NCI-H748 (cell line): ENCODE data around the gene TTC24.
"Not testable (repeated sequence)": the region's sequence is repeated elsewhere in the genome, so short reads cannot be mapped to it uniquely, and the experiment has no call there.

Experiments used
- DNase-seq: peaks from one replicate; lab custom pipeline; 2025; ENCODE audit not compliant: unreplicated experiment; lab: John Stamatoyannopoulos, UW

TTC24 gene

DNA sequence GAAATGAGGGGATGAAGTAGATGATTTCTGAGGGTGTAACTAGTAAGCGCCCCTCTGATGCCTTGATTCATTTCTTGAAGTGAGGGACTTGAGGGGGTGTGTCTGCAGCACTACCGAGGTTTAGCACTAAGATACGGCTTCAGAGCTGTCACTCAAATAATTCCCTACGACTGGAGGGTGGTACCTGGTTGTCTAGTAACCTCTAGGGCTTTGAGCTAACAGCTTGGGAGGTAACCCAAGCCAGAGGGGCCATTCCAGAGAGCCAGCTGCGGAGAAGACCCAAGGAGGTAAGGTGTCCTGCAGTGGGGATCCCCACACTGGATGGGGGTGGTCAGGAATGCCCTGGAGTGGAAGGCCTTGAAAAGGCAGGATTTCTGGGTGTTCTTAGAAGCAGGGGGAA lies at the start of gene TTC24:
Gene TTC24, plus strand, starts transcription at position 252 of the 400 bp plus-strand sequence. CDS start 1,642 bp downstream, outside the sequence.
- no peak for DNase-seq

- DNase-seq: no peak
Measured at GRCh38 chr1:156530006-156530405, 49.5 kb upstream of the TTC24 start.

- DNase-seq: no peak
Measured at GRCh38 chr1:156532374-156532773, 47.1 kb upstream of the TTC24 start.

DNA sequence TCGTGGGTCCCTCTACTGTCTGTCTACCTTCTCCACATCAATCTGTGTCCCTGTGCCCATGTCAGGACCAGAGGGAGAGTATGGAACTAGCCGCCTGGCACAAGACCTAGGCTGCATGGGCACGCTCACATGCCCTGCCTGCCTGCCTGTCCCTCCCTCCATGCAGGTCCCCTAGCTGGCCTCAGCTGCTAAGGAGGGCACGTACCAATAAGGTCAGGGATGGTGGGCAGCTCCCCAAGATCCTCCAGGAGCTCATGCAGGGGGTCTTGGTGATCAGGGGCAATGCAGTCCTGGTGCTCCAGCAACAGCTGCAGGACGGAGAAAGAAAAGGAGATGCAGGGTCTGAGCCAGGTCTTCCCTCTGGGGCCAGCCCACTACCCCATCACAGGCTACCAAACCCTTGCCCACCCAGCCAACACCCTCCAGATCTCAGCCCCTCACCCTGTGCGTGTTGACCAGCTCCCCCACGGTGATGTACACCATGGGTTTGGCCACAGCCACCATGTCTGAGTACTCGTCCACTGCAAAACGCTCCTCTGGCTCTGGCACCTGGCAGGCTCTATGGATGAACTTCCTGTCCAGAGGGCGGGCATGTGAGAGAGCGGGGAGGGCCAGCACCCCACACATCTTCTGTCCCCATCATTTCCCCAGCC lies 45.8 kb upstream of the TTC24 start:
- DNase-seq: no peak

DNA sequence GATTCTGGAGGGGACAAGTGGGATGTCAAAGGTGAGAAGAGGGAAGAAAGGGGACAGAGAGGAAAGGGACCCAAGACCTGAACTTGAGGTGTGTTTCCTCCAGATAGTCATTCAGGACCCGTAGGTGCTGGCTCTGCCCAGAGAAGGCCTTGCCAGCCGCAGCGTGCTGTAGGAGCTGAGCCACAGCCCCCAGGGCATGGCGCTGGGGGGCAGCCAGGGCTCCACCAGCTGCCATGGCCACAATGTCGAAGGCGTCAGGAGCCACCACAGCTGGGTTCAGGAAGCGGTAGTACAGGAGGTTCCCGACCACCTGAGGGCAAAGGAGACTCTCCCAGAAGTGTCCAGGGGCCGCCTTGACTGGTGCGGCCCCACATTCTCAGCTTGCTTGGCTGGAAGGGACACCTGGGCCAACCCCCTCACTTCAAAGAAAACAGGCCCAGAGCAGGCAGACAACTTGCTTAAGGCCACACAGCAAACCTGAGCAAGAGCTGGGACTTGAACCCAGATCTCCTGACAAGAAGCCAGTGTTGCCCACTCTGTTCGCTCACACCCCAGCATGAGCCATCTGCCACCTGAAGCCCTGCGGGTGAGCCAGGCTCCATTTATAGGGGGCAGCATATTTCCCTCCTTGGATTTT lies 45.0 kb upstream of the TTC24 start:
- no peak for DNase-seq

DNA sequence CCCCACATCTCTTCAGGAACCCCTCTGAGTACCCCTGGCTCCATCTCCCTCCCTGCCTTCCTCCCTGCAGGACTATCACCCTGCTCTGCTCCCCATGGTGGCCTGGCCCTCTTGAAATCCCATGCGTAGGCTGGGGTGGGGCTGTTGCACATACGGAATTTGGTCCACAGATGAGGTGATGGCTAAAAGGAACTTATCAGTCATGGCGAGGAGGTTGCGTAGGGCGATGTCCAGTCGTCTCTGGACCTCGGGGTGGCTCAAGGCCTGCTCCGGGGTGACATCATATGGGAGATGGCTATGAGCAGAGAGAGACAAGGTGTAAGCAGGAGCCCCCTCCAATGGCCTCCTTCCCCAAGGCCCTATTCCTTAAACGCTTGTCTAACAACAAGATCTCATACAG lies 42.5 kb upstream of the TTC24 start:
- DNase-seq: no peak

DNA sequence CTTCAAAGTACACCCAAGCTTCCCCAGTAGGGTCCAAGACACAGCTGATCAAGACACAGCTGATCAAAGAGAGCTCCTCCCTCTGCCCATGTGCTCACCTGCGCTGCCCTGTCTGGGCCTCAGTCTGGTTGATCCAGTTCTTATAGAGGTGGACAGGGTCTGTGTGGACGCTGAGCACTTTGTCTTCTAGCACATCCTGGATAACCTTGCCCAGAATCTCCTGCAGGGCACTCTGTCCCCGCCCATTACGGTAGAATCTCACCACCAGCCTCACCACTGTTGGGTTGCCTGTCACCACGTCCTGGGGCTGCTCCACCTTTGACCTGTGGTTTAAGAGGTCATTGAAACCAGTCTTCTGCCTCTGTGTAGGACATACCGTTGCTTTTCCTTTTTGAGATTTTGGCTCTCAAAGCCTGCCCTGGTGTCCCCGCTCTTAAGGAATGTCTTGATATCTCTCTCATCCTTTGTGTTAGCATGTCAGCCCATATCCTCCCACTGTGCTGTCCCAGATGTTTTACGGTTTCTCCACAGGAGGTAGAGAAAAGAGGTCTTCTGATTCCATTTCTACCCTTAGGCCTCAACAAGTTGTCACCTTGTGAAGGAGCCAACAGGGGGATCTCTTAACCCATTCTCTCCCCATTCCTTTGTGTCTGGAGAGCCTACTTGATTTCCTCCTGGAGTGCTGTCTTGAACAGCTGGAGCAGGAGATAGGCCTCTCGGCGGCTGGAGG lies 40.6 kb upstream of the TTC24 start:
- no peak for DNase-seq

DNA sequence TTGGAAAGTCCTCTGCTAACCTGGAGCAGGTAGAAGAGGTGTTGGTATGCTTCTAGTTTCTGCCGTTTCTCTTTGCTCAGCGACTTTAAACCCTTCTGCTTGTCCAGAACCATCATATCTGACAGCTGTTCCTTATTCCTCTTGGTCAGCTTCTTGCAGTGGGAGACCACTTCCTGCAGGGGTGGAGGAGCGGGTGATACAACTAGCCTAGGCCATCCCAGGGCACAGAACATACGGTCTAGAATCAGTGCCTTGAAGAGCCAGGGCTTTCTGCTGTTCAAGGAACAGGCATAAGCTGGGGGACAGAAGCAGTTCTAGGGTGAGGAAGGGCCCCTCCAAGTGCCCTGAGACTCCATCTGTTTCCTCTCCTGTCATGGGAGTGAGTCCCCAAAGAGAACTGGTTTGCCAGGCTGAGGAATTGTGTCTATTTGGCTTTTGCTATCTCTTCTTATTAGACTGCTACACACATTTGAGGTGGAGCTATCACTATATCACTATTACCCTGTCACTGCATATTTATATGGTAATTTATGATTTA lies 39.6 kb upstream of the TTC24 start:
- no peak for DNase-seq

DNA sequence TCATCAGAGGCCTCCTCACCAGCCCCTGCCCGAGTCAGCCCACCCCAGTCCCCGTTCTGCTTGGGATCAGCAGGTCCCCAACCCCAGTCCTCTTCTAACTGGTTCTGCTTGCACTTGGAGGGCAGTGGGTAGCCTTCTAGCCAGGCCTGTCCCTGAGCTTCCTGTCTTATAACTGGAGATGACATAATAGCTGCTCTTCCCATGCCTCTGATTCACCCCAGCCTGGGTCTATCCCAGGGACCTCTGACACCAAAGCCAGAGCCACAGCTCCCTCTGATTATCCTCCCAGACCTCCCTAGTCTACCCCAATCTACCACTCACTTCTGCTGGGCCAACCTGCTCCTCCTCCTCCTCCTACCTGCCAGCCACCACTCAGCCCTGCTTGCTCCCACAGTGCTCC lies 38.6 kb upstream of the TTC24 start:
- DNase-seq: no peak

DNA sequence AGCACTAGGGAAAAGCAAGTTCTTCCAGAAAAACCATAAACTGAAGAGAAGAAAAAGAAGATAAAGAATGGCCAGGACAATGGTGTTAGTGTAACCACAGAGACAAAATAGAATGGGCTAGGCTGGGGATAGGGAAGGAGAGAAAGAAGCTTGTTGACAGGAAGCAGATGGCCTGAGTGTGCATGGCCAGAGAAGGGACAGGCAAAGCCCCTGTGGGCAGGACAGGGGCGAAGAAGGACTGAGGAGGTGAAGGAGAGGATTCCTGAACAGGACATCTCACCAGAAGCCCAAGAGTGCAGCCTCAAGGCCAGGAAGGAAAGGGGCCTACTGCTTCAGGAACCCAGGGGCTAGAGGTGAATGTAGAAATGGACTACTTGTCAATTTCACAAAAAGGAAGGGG lies 36.5 kb upstream of the TTC24 start:
- no peak for DNase-seq

DNA sequence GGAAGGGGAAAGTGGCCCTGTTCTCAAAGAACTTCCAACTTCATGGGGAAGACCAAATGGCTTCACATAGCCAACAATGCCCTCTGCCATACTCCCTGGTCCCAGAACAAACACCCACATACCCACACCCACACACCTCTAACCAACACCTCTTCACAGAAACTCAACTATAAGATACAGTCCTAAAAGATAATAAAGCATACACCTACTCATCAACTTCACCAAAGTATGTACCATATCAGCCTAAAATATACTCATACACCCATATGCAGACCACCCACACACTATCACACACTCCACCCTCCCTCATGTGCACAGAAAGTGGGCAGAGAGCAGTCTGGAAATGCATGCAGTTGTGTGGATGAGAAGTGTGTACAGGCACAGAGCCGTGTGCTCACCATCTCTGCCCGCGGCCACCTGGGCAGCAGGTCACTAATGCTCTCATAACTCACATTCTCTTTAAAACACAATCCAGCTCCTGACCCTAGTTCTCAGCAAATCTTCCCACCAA lies 34.9 kb upstream of the TTC24 start:
- DNase-seq: no peak

DNA sequence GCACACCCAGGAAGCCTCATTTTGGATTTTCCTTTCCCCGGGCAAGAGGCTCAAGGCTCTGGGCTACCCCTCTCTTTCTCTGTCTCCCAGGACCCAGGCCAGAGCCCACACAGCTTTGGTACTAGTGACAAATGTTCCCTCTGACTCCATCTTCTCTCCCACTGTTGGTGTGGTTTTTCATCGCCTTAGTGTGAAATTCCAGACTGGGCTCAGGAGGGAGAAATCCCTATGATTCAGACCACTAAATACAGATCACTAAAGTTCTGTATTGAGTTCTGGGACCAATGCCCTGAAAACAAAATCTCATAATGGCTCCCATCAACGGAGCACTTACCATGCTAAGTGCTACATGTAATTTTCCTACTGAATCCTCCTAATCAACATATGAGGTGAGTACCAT lies 33.3 kb upstream of the TTC24 start:
- no peak for DNase-seq

DNA sequence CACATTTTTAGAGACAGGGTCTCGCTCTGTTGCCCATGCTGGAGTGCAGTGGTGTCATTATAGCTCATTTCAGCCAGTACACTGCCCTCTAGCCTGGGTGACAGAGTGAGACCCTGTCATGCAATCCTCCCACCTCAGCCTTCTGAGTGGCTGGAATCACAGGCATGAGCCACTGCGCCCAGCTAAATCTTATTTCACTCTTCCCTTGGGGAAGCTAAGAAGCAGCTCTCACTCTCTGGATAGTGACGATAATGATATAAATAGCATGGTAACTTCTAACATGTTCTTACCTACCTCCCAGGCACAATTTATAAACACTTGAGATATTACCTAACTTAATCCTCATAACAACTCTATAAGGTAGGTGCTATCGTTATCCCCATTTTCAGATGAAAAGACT lies 32.1 kb upstream of the TTC24 start:
- no peak for DNase-seq

- DNase-seq: no peak
Measured at GRCh38 chr1:156547982-156548381, 31.5 kb upstream of the TTC24 start.

GRCh38 chr1:156549390-156549789 lies 30.1 kb upstream of the TTC24 start:
- no peak for DNase-seq

DNA sequence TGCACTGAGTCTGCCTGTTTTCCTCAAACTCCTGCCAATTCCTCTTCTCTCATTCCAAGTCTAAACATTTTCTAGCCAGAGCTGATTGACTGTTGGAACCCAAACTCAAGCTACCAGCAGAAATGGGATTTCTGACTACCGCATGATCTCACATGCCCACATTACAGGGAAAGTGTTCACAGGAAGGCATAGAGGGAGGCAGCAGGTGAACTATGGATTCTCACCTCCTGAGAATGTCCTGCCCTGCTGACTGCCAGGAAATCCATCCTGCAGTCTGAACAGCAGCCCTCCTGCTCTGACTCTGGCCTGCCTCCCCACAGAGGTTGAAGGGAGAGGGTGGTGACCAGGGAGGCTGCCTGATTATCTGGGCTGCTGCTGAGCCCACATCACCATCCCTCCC lies 29.7 kb upstream of the TTC24 start:
- DNase-seq: no peak

DNA sequence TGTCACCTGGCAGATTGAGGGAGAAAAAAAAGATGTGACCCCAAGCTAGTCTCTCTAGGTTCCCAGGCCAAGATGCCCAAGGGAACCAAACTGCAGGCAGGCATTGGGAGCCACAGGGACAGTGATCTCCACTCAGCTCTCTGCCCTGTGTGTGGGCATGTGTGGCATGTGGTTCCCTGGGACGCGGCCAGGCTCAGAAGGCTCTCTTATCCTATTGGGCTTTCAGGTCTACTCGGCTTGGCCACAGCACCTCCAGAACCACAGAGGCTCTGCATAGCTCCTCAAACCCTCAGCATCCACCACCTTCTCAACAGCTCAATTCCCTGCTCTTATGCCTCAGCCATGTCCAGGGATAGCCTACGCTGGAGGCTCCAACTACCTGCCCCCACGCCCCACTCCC lies 29.2 kb upstream of the TTC24 start:
- DNase-seq: no peak

- no peak for DNase-seq
Measured at GRCh38 chr1:156551066-156551643, 28.4 kb upstream of the TTC24 start.

DNA sequence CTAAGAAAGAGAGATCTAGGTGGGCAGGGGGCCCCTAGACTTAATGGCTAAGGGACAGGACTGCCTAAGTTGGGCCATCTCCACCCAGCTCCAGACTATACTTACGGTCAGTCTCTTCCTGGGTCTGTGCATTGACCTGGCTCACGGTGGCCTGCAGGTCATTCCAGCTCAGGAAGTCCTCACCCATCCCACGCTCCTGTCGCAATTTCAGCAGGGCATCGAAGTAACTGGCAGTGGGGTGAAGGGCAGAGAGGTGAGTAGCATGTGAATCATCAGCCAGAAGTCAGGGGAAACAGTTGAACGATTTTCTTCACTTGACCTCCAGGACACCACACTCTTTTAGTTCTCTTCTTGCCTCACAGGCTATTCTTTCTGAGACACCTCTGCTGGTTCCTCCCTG lies 27.7 kb upstream of the TTC24 start:
- no peak for DNase-seq

GRCh38 chr1:156552518-156552917 lies 27.0 kb upstream of the TTC24 start:
- no peak for DNase-seq

DNA sequence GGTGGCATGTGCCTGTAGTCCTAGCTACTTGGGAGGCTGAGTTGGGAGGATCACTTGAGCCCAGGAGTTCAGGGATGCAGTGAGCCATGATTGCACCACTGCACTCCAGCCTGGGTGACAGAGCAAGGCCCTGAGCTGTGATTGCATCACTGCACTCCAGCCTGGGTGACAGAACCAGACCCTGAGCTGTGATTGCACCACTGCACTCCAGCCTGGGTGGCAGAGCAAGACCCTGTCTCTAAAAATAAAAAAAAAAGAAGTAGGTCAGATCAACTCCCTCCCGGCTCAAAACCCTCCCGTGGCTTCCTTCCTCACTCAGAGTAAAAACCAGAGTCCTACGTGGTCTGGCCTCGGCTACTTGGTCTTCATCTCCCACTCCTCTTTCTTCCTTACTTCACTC lies 26.6 kb upstream of the TTC24 start:
- DNase-seq: not testable (repeated sequence)
